Peyer's patch (tissue), 4 donors: Measurements from ENCODE around the gene REV3L. TPM values are rescaled to one million over a fixed set of nuclear protein-coding genes. Genes with fewer than 3 reads are reported as not detected.
"Not testable (repeated sequence)": the region's sequence is repeated elsewhere in the genome, so short reads cannot be mapped to it uniquely, and the experiment has no call there.

Experiments
- DNase-seq, 3 donors: peaks; one replicate each; pipeline ENCODE4 v3.0.0-alpha.2; 2017 to 2019
- H3K27ac ChIP-seq, 4 donors: fragments of 200-600 bp; sonication (generic); one replicate each; pipeline ENCODE4 v1.5.1; 2016 to 2019
- H3K27me3 ChIP-seq, 2 donors: fragments of 200-600 bp; sonication (generic); one replicate each; pipeline ENCODE4 v1.5.1; 2019
- H3K36me3 ChIP-seq, 3 donors: fragments of 200-600 bp; sonication (generic); one replicate each; pipeline ENCODE4 v1.5.1; 2016 to 2019
- H3K4me1 ChIP-seq, 4 donors: fragments of 200-600 bp; sonication (generic); one replicate each; pipeline ENCODE4 v1.5.1; 2016 to 2019
- H3K4me3 ChIP-seq, 4 donors: fragments of 200-600 bp; sonication (generic); 1 replicate in 3 of 4; 2 replicates in 1 of 4; pipeline ENCODE4 v1.5.1; 2016 to 2019; ENCODE audit warnings: mild to moderate bottlenecking in 1 of 4
- H3K9me3 ChIP-seq, 4 donors: fragments of 200-600 bp; sonication (generic); one replicate each; pipeline ENCODE4 v1.5.1; 2016 to 2019; ENCODE audit warnings: mild to moderate bottlenecking in 1 of 4
- POLR2A ChIP-seq, 2 donors: fragments of 450-650 bp; IDR thresholded peaks; one replicate each; pipeline ENCODE4 v1.5.1; 2017; ENCODE audit warnings: antibody characterized with exemption in 2 of 2, mild to moderate bottlenecking in 2 of 2, moderate library complexity in 2 of 2
- total RNA-seq, 4 donors: library from RNA; depleted of rRNA; stranded (reverse); fragments of >200 nt; gene quantifications; one replicate each; pipeline ENCODE4 v1.1.0, GENCODE V29; 2016
- TF ChIP-seq, protein P1 (sequence below), 6 experiments: fragments of 450-650 bp in 4 of 6; fragments of 200-600 bp in 2 of 6; sonication (generic) in 1 of 6; IDR thresholded peaks; one replicate each; pipeline ENCODE4 v1.5.1; 2017 to 2019; ENCODE audit warnings: antibody characterized with exemption in 6 of 6, mild to moderate bottlenecking in 3 of 6, moderate library complexity in 1 of 6

The REV3L gene
- total RNA-seq, 4 donors from 2014 or later, result 20.5 to 50.3 (median 38.0) TPM

DNA sequence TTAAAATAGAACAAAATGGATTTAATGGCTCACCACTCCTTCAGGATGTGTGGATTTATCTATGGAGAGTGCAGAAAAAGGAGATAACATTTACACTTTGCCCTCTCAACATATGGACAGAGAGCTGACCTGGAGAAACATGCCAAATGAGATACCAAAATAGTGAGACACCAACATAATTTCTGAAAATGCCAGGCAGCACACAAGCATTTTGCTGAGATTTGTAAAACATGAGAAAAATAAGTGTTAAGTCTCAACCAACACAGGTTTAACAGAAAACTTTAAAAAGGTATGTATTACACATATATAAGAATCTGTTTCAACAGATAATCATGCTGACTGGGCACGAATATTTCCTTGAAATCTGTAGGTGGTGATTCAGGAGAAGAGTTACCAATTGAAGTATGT, 145.2 kb downstream of the REV3L start:
- TF ChIP-seq, protein P1, sequence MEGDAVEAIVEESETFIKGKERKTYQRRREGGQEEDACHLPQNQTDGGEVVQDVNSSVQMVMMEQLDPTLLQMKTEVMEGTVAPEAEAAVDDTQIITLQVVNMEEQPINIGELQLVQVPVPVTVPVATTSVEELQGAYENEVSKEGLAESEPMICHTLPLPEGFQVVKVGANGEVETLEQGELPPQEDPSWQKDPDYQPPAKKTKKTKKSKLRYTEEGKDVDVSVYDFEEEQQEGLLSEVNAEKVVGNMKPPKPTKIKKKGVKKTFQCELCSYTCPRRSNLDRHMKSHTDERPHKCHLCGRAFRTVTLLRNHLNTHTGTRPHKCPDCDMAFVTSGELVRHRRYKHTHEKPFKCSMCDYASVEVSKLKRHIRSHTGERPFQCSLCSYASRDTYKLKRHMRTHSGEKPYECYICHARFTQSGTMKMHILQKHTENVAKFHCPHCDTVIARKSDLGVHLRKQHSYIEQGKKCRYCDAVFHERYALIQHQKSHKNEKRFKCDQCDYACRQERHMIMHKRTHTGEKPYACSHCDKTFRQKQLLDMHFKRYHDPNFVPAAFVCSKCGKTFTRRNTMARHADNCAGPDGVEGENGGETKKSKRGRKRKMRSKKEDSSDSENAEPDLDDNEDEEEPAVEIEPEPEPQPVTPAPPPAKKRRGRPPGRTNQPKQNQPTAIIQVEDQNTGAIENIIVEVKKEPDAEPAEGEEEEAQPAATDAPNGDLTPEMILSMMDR (IDR thresholded peaks at IDR 0.05), result no peak
- TF ChIP-seq POLR2A (IDR thresholded peaks at IDR 0.05), result no peak
- no peak for DNase-seq
- Histone ChIP-seq H3K36me3 (peaks cover 0 to 22% (median 0%) of the 10 kb centered on the region in 3 donors), H3K4me3 (no peak overlapping the region), H3K27ac (no peak overlapping the region), H3K4me1 (no peaks in the 10 kb centered on the region), H3K27me3 (no peaks in the 10 kb centered on the region), H3K9me3 (no peaks in the 10 kb centered on the region)

DNA sequence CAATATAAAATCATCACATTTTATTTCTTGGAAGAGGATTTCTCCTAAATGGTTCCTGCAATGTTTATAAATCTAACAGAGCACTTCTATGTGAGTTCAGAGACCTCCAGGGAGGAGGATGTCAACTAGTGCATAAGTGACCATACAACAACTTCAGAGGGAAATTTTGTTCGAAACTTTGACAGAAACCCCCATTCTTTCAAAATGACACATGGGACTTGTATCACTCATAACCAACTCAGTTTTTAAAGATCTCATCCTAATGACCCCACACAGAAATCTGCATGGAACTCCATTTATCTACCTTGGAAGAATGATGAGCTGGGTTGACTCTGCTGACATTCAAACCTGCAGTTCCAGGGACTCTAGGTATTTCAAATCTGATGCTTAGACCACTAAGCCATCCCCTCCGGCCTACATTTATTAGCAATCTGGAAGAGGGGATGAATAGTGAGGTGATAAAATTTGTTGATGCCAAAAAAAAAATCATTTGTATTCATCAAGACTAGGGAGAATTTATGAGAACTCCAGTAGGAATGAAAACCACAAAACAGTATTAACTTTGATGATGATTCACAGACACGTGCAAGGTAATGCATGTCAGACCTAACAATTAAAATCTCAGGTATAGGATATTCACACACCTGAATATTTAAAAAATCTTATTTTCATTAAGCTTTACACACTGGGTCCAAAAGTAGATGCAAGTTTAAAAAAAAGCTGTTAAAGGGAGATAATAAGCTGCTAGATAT, 153.0 kb downstream of the REV3L start:
- Histone ChIP-seq H3K27me3 (no peaks in the 10 kb centered on the region), H3K36me3 (peaks cover 0 to 50% (median 0%) of the 10 kb centered on the region in 3 donors), H3K9me3 (no peaks in the 10 kb centered on the region), H3K4me1 (no peaks in the 10 kb centered on the region), H3K4me3 (no peak overlapping the region), H3K27ac (no peak overlapping the region)
- TF ChIP-seq, protein P1 (IDR thresholded peaks at IDR 0.05), result no peak
- TF ChIP-seq POLR2A (IDR thresholded peaks at IDR 0.05), result no peak
- no peak for DNase-seq

DNA sequence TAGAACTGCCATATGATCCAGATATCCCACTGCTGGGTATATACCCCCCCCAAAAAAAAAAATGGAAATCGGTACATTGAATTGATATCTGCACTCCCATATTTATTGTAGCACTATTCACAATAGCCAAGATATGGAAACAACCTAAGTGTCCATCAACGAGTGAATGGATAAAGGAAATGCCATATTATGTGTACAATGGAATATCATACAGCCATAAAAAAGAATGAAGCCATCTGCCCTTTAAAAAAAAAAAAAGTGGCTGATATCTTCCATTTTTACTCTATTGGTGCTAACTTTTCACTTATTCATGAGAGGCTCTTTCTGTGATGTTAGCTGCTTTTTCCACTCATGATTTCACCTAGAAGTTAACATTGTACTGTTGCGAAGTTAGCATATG, 156.5 kb downstream of the REV3L start:
- no peak overlapping the region for H3K27ac ChIP-seq
- DNase-seq, result no peak
- no peaks in the 10 kb centered on the region for H3K9me3 ChIP-seq
- TF ChIP-seq, protein P1 (IDR thresholded peaks at IDR 0.05), result no peak
- TF ChIP-seq POLR2A (IDR thresholded peaks at IDR 0.05), result no peak
- no peaks in the 10 kb centered on the region for H3K4me1 ChIP-seq
- no peaks in the 10 kb centered on the region for H3K27me3 ChIP-seq
- H3K36me3 ChIP-seq, result peaks cover 0 to 45% (median 0%) of the 10 kb centered on the region in 3 donors
- H3K4me3 ChIP-seq, result no peak overlapping the region

GRCh38 chr6:111322145-111322544, 160.9 kb downstream of the REV3L start:
- no peak for TF ChIP-seq POLR2A (IDR thresholded peaks at IDR 0.05)
- TF ChIP-seq, protein P1 (IDR thresholded peaks at IDR 0.05), result no peak
- Histone ChIP-seq H3K36me3 (peaks cover 0 to 42% (median 0%) of the 10 kb centered on the region in 3 donors), H3K4me3 (no peak overlapping the region), H3K27me3 (no peaks in the 10 kb centered on the region), H3K27ac (no peak overlapping the region), H3K4me1 (no peaks in the 10 kb centered on the region), H3K9me3 (no peaks in the 10 kb centered on the region)
- DNase-seq, result no peak

DNA sequence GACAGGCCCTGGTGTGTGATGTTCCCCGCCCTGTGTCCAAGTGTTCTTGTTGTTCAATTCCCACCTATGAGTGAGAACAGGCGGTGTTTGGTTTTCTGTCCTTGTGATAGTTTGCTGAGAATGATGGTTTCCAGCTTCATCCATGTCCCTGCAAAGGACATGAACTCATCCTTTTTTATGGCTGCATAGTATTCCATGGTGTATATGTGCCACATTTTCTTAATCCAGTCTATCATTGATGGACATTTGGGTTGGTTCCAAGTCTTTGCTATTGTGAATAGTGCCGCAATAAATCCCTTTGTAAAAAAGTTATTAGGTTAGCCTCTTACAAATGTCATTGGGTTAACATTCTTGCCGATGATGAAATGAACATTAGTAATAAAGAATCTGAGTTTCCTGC, 175.1 kb downstream of the REV3L start:
- not testable (repeated sequence) for H3K4me3 ChIP-seq, H3K27me3 ChIP-seq
- peaks cover 0 to 51% (median 0%) of the 10 kb centered on the region in 3 donors for H3K36me3 ChIP-seq

GRCh38 chr6:111307275-111307858, 175.7 kb downstream of the REV3L start:
- peak in 1 of 3 donors; percentile 64 for DNase-seq
- Histone ChIP-seq H3K27ac (peak overlapping the region in 1 of 4 donors; percentile 40), H3K4me3 (no peak overlapping the region), H3K9me3 (no peaks in the 10 kb centered on the region), H3K4me1 (peaks cover 0 to 1% (median 0%) of the 10 kb centered on the region in 4 donors), H3K27me3 (no peaks in the 10 kb centered on the region), H3K36me3 (peaks cover 0 to 47% (median 0%) of the 10 kb centered on the region in 3 donors)
- TF ChIP-seq POLR2A (IDR thresholded peaks at IDR 0.05), result no peak
- TF ChIP-seq, protein P1 (IDR thresholded peaks at IDR 0.05), result no peak

More for the DNA sequence above, 175.1 kb downstream of the REV3L start:
- not testable (repeated sequence) for H3K27ac ChIP-seq, H3K9me3 ChIP-seq, H3K4me1 ChIP-seq, DNase-seq
